Measurements from ENCODE around the gene CPD. TPM values are rescaled to one million over a fixed set of nuclear protein-coding genes. Genes with fewer than 3 reads are reported as not detected.
"Not testable (repeated sequence)": the region's sequence is repeated elsewhere in the genome, so short reads cannot be mapped to it uniquely, and the experiment has no call there.

Gene CPD
- total RNA-seq, 2 donors from 2014 or later, result 56.5 to 89.5 TPM

- Histone ChIP-seq H3K36me3 (no peaks in the 10 kb centered on the region), H3K9ac (ENCODE audit: low read depth in 2 of 2, low read length in 2 of 2) (peak overlapping the region in 1 of 2 donors; percentile 35), H3K27me3 (no peaks in the 10 kb centered on the region), H3K4me1 (peaks cover 3% of the 10 kb centered on the region), H3K4me3 (no peak overlapping the region), H3K27ac (peak overlapping the region; percentile 50), H3K9me3 (no peaks in the 10 kb centered on the region)
- no peak for TF ChIP-seq CTCF (IDR thresholded peaks at IDR 0.05)
- no peak for DNase-seq
- intact Hi-C loops (cut with DNase I), result loop anchor here (5.0 kb wide), 1 partner anchor 215 kb away; no protein-coding TSS in a partner anchor
Measured at GRCh38 chr17:30337393-30337999, 41.2 kb upstream of the CPD start.

DNA sequence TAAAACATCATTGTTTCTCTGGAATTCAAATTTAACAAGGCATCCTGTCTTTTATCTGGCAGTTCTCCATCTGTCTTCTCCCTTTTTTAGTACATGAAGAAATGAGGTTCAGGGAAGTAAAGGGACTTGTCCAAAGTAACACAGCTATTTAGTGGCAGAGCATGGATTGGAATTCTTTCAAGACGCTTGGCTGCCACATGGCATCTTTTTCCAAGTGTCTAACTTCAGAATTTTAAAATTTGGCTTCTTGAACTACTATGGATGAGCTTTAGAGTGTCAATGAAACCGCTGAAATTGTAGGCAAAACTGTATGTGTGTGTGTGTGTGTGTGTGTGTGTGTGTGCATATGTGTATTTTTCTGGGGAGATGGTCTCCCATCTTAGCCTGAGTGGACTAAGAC, 39.6 kb upstream of the CPD start:
- no peak overlapping the region for H3K27ac ChIP-seq
- intact Hi-C loops (cut with DNase I), result loop anchor here (5.0 kb wide), 1 partner anchor 217 kb away; no protein-coding TSS in a partner anchor

DNA sequence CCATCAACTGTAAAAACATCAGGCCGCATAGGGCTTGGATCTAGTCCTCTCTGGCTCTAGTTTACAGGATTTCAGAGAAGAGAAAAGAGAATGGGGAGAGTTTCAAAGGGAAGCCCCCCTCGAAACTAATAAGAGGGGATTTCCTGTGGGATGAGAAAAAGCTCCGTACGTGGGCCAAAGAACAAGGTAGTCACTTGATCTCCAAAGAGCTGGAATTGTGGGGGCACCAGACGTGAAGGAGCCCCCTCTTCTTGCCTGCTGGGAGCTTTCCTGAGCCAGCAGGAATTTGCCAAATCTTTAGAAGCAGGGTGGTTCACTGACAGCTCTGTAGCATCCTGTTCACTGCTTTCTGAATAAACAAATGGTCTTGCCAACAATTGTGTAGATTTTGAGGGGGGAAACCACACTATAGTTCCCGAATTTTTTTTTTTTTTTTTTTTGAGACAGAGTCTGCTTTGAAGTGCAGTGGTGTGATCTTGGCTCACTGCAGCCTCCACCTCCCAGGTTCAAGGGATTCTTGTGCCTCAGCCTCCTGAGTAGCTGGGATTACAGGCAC, 37.8 kb upstream of the CPD start:
- peak overlapping the region; percentile 29 for H3K27ac ChIP-seq
- no peaks in the 10 kb centered on the region for H3K27me3 ChIP-seq
- H3K4me3 ChIP-seq, result no peak overlapping the region
- no peak for DNase-seq
- H3K9me3 ChIP-seq, result no peaks in the 10 kb centered on the region
- H3K9ac ChIP-seq (ENCODE audit: low read depth in 2 of 2, low read length in 2 of 2), result peak overlapping the region in 1 of 2 donors; percentile 62
- no peak for TF ChIP-seq CTCF (IDR thresholded peaks at IDR 0.05)
- no peaks in the 10 kb centered on the region for H3K36me3 ChIP-seq
- H3K4me1 ChIP-seq, result peaks cover 3% of the 10 kb centered on the region
- intact Hi-C loops (cut with DNase I), result loop anchor here (10.0 kb wide), 1 partner anchor 134 kb away; the partner anchor contains the start of gene GOSR1

More for the DNA sequence above, 39.6 kb upstream of the CPD start:
- Histone ChIP-seq H3K4me3 (no peak overlapping the region), H3K4me1 (peaks cover 3% of the 10 kb centered on the region), H3K36me3 (no peaks in the 10 kb centered on the region), H3K27me3 (no peaks in the 10 kb centered on the region), H3K9me3 (no peaks in the 10 kb centered on the region), H3K9ac (ENCODE audit: low read depth in 2 of 2, low read length in 2 of 2) (no peak overlapping the region)
- DNase-seq, result no peak
- TF ChIP-seq CTCF (IDR thresholded peaks at IDR 0.05), result no peak

DNA sequence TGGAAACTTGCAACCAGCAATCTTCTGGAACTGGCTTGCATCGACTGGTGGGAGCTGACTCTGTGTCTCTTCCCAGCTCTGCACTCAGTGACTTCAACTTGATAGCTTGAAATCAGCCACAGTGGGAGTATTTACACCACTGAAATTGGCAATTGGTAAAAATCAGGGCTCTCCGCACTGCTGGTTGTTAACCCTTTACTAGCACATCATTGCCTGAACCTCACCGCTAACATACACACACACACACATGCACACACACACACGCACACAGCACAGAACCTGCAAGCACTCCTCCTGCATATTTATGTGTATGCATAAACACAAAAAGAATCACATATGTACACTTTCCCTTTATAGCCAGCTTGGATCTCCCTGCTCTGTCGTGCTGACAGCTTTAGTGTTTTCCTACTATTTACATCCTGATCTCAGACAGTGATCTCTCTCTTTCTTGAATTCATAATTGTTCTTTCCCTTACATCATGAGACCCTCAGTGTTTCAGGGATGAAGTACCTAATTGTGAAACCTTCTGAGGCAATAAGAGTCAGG, 37.0 kb upstream of the CPD start:
- no peaks in the 10 kb centered on the region for H3K36me3 ChIP-seq
- no peak overlapping the region for H3K4me3 ChIP-seq
- H3K9me3 ChIP-seq, result no peaks in the 10 kb centered on the region
- TF ChIP-seq CTCF (IDR thresholded peaks at IDR 0.05), result no peak
- intact Hi-C loops (cut with DNase I), result loop anchor here (10.0 kb wide), 1 partner anchor 133 kb away; the partner anchor contains the start of gene GOSR1
- no peak overlapping the region for H3K27ac ChIP-seq
- peaks cover 3% of the 10 kb centered on the region for H3K4me1 ChIP-seq
- H3K27me3 ChIP-seq, result no peaks in the 10 kb centered on the region
- no peak for DNase-seq
- no peak overlapping the region for H3K9ac ChIP-seq (ENCODE audit: low read depth in 2 of 2, low read length in 2 of 2)

DNA sequence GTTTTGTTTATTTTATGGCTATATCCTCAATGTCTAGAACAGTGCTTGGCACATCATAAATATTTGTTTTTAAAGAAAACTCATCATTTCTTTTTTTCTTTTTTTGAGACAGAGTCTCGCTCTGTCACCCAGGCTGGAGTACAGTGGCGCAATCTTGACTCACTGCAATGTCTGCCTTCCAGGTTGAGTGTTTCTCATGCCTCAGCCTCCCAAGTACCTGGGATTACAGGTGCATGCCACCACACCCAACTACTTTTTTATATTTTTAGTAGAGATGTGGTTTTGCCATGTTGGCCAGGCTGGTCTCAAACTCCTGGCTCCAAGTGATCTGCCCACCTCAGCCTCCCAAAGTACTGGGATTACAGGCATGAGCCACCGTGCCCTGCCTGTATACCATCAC, 35.5 kb upstream of the CPD start:
- intact Hi-C loops (cut with DNase I), result loop anchor here (10.0 kb wide), 1 partner anchor 132 kb away; the partner anchor contains the start of gene GOSR1
- not testable (repeated sequence) for H3K9me3 ChIP-seq; H3K4me3 ChIP-seq; H3K9ac ChIP-seq (ENCODE audit: low read depth in 2 of 2, low read length in 2 of 2); H3K36me3 ChIP-seq; H3K27ac ChIP-seq; H3K27me3 ChIP-seq; DNase-seq; H3K4me1 ChIP-seq

- H3K27me3 ChIP-seq, result no peaks in the 10 kb centered on the region
- intact Hi-C loops (cut with DNase I), result loop anchor here (10.0 kb wide), 1 partner anchor 131 kb away; the partner anchor contains the start of gene GOSR1
- H3K4me3 ChIP-seq, result no peak overlapping the region
- H3K4me1 ChIP-seq, result no peaks in the 10 kb centered on the region
- DNase-seq, result no peak
- H3K9ac ChIP-seq (ENCODE audit: low read depth in 2 of 2, low read length in 2 of 2), result peak overlapping the region in 1 of 2 donors; percentile 74
- no peak for TF ChIP-seq CTCF (IDR thresholded peaks at IDR 0.05)
- H3K9me3 ChIP-seq, result no peaks in the 10 kb centered on the region
- H3K36me3 ChIP-seq, result no peaks in the 10 kb centered on the region
- peak overlapping the region; percentile 84 for H3K27ac ChIP-seq
Measured at GRCh38 chr17:30343796-30344195, 34.9 kb upstream of the CPD start.
